HG03432 (cell line): Measurements from ENCODE around the gene CFAP410.
"Not testable (repeated sequence)": the region's sequence is repeated elsewhere in the genome, so short reads cannot be mapped to it uniquely, and the experiment has no call there.

Experiments used
- ATAC-seq: cut with Tn5 transposase; IDR thresholded peaks from one replicate; pipeline ENCODE4 v1.9.1; 2021; ENCODE audit warnings: mild to moderate bottlenecking, moderate library complexity; ENCODE audit not compliant: unreplicated experiment

The CFAP410 gene

GRCh38 chr21:44370027-44370735 is 31.0 kb upstream of the CFAP410 start:
- no peak for ATAC-seq

- no peak for ATAC-seq
Measured at GRCh38 chr21:44368711-44369446, 29.7 kb upstream of the CFAP410 start.

- ATAC-seq, result no peak
Measured at GRCh38 chr21:44366586-44367211, 27.5 kb upstream of the CFAP410 start.

GRCh38 chr21:44365967-44366585 is 26.9 kb upstream of the CFAP410 start:
- no peak for ATAC-seq

- ATAC-seq, result no peak
Measured at GRCh38 chr21:44365251-44365966, 26.2 kb upstream of the CFAP410 start.

- ATAC-seq, result no peak
Measured at GRCh38 chr21:44364151-44365053, 25.2 kb upstream of the CFAP410 start.

- no peak for ATAC-seq
Measured at GRCh38 chr21:44363278-44363677, 24.1 kb upstream of the CFAP410 start.

- not testable (repeated sequence) for ATAC-seq
Measured at GRCh38 chr21:44361903-44362302, 22.7 kb upstream of the CFAP410 start.

- no peak for ATAC-seq
Measured at GRCh38 chr21:44360159-44360558, 21.0 kb upstream of the CFAP410 start.

GRCh38 chr21:44359396-44359795 is 20.2 kb upstream of the CFAP410 start:
- no peak for ATAC-seq

GRCh38 chr21:44357064-44357837 is 18.1 kb upstream of the CFAP410 start:
- no peak for ATAC-seq

- ATAC-seq, result no peak
Measured at GRCh38 chr21:44356636-44357035, 17.4 kb upstream of the CFAP410 start.

GRCh38 chr21:44356160-44356559 is 17.0 kb upstream of the CFAP410 start:
- ATAC-seq, result no peak

GRCh38 chr21:44354775-44355771 is 15.9 kb upstream of the CFAP410 start:
- ATAC-seq, result no peak

- ATAC-seq, result no peak
Measured at GRCh38 chr21:44354001-44354405, 14.8 kb upstream of the CFAP410 start.

- no peak for ATAC-seq
Measured at GRCh38 chr21:44353191-44353970, 14.2 kb upstream of the CFAP410 start, which contains the start of gene TRPM2. TSS of gene TRPM2 (plus strand) at chr21:44353621. CDS start at chr21:44353701, 80 bp downstream.

GRCh38 chr21:44352253-44352860 is 13.2 kb upstream of the CFAP410 start:
- ATAC-seq, result no peak
